ENCODE results near the gene PRSS36.
"Not testable (repeated sequence)": the region's sequence is repeated elsewhere in the genome, so short reads cannot be mapped to it uniquely, and the experiment has no call there.

PRSS36 gene

GRCh38 chr16:31141489-31142108 is 8.3 kb downstream of the PRSS36 start:
- DNase-seq, result no peak

GRCh38 chr16:31141071-31141469 is 8.8 kb downstream of the PRSS36 start:
- DNase-seq, result not testable (repeated sequence)

GRCh38 chr16:31138621-31139578 is 11.0 kb downstream of the PRSS36 start:
- DNase-seq, result peak; percentile 88

GRCh38 chr16:31136822-31137499 is 12.9 kb downstream of the PRSS36 start:
- DNase-seq, result not testable (repeated sequence)

- DNase-seq, result no peak
These were observed 13.6 kb downstream of the PRSS36 start for GRCh38 chr16:31136287-31136662.

GRCh38 chr16:31135535-31136286 is 14.2 kb downstream of the PRSS36 start, which contains the start of gene PRSS8:
Gene PRSS8 (minus strand): TSS chr16:31135727. CDS start chr16:31135498, 229 bp downstream.
- DNase-seq, result no peak

- no peak for DNase-seq
These were observed 15.0 kb downstream of the PRSS36 start for GRCh38 chr16:31134625-31135534.

GRCh38 chr16:31134091-31134571 is 15.7 kb downstream of the PRSS36 start:
- DNase-seq, result no peak

GRCh38 chr16:31133046-31133501 is 16.8 kb downstream of the PRSS36 start:
- DNase-seq, result no peak

- DNase-seq, result no peak
These were observed 17.4 kb downstream of the PRSS36 start for GRCh38 chr16:31132303-31132979.

GRCh38 chr16:31131841-31132271 is 18.0 kb downstream of the PRSS36 start:
- DNase-seq, result no peak

GRCh38 chr16:31131416-31131815 is 18.4 kb downstream of the PRSS36 start:
- no peak for DNase-seq

GRCh38 chr16:31130899-31131298 is 19.0 kb downstream of the PRSS36 start:
- no peak for DNase-seq

GRCh38 chr16:31130336-31130891 is 19.5 kb downstream of the PRSS36 start:
- no peak for DNase-seq

- DNase-seq, result no peak
These were observed 20.1 kb downstream of the PRSS36 start for GRCh38 chr16:31129568-31130335.

GRCh38 chr16:31128711-31129567 is 20.9 kb downstream of the PRSS36 start:
- no peak for DNase-seq

GRCh38 chr16:31127182-31127581 is 22.7 kb downstream of the PRSS36 start:
- DNase-seq, result no peak

- DNase-seq, result no peak
These were observed 24.0 kb downstream of the PRSS36 start for GRCh38 chr16:31125844-31126243.

Measured in 8988T (cell line).